BJ (cell line): Measurements from ENCODE around the gene PRLR. TPM values are rescaled to one million over a fixed set of nuclear protein-coding genes. Genes with fewer than 3 reads are reported as not detected.
"Not testable (repeated sequence)": the region's sequence is repeated elsewhere in the genome, so short reads cannot be mapped to it uniquely, and the experiment has no call there.

ENCODE experiments used
- CTCF ChIA-PET: fragments of 350-600 bp; formaldehyde crosslinking; extraction: SDS; loops from one replicate; lab custom pipeline; 2021; ENCODE audit warnings: antibody characterized with exemption, inconsistent platforms; lab: Yijun Ruan, JAX
- POLR2A ChIA-PET: fragments of 300-600 bp; sonication (Branson Sonifier 250); formaldehyde crosslinking; extraction: SDS; loops from one replicate; lab custom pipeline; 2021; ENCODE audit warnings: antibody characterized with exemption; lab: Charles Lee
- DNase-seq: peaks from one replicate; pipeline ENCODE4 v3.0.0-alpha.2; 2011; ENCODE audit warnings: low read depth
- H3K27me3 ChIP-seq: 2 replicates; pipeline ENCODE4 v1.6.0; 2011; ENCODE audit warnings: low read length; ENCODE audit not compliant: control insufficient read depth, insufficient read depth
- H3K36me3 ChIP-seq: 2 replicates; pipeline ENCODE4 v1.5.1; 2011; ENCODE audit warnings: low read length; ENCODE audit not compliant: control insufficient read depth, insufficient read depth
- H3K4me3 ChIP-seq: 2 replicates; pipeline ENCODE4 v1.5.1; 2011; ENCODE audit warnings: low read depth, mild to moderate bottlenecking, control low read depth, low read length
- CTCF ChIP-seq: IDR thresholded peaks from 2 replicates; pipeline ENCODE4 v1.5.1; 2011; ENCODE audit warnings: low read depth, mild to moderate bottlenecking, control low read depth, inconsistent platforms, low read length, moderate library complexity; ENCODE audit not compliant: insufficient read depth
- polyA plus RNA-seq: library from polyadenylated mRNA; depleted of rRNA; stranded (reverse); fragments of >200 nt; gene quantifications from 2 replicates; pipeline ENCODE4 v1.2.3, GENCODE V29; 2011

The PRLR gene
- polyA plus RNA-seq, 1 experiment, result 0.34 TPM

- H3K4me3 ChIP-seq, result no peak overlapping the region
- ChIA-PET CTCF (interaction anchor here (1.2 to 1.8 kb wide), 6 partner anchors 28 to 738 kb away, joined by 3 to 9 read pairs (median 4); no protein-coding TSS in a partner anchor), POLR2A (no interaction called here)
- DNase-seq, result no peak
- TF ChIP-seq CTCF, result no peak
- no peaks in the 10 kb centered on the region for H3K36me3 ChIP-seq
- H3K27me3 ChIP-seq, result peaks cover 5% of the 10 kb centered on the region
Observed at GRCh38 chr5:35188031-35188457, 42.2 kb downstream of the PRLR start.

GRCh38 chr5:35187621-35188020 lies 42.7 kb downstream of the PRLR start:
- DNase-seq, H3K36me3 ChIP-seq, POLR2A ChIA-PET, H3K27me3 ChIP-seq, H3K4me3 ChIP-seq: not testable (repeated sequence)
- CTCF ChIA-PET, result interaction anchor here (1.2 to 1.8 kb wide), 6 partner anchors 28 to 738 kb away, joined by 3 to 9 read pairs (median 4); no protein-coding TSS in a partner anchor

- Histone ChIP-seq H3K27me3 (peaks cover 3% of the 10 kb centered on the region), H3K4me3 (no peak overlapping the region), H3K36me3 (no peaks in the 10 kb centered on the region)
- DNase-seq, result no peak
- no peak for TF ChIP-seq CTCF
- CTCF ChIA-PET, result interaction anchor here (1.5 kb wide), 1 partner anchor 96 kb away, joined by 5 read pairs; no protein-coding TSS in a partner anchor
- POLR2A ChIA-PET, result no interaction called here
Observed at GRCh38 chr5:35186749-35187148, 43.5 kb downstream of the PRLR start.

- TF ChIP-seq CTCF, result no peak
- CTCF ChIA-PET, result interaction anchor here (1.4 to 1.7 kb wide), 2 partner anchors 95 to 741 kb away, joined by 4 to 8 read pairs; no protein-coding TSS in a partner anchor
- Histone ChIP-seq H3K4me3 (no peak overlapping the region), H3K36me3 (no peaks in the 10 kb centered on the region), H3K27me3 (peaks cover 3% of the 10 kb centered on the region)
- POLR2A ChIA-PET, result no interaction called here
- no peak for DNase-seq
Observed at GRCh38 chr5:35185518-35185917, 44.8 kb downstream of the PRLR start.

GRCh38 chr5:35183556-35183955 lies 46.7 kb downstream of the PRLR start:
- no peak for TF ChIP-seq CTCF
- H3K27me3 ChIP-seq, result peaks cover 1% of the 10 kb centered on the region
- CTCF ChIA-PET, result interaction anchor here (0.7 to 2.6 kb wide), 13 partner anchors 10 to 95 kb away, joined by 3 to 21 read pairs (median 5); no protein-coding TSS in a partner anchor
- no peak for DNase-seq
- POLR2A ChIA-PET, result no interaction called here
- H3K36me3 ChIP-seq, result no peaks in the 10 kb centered on the region
- no peak overlapping the region for H3K4me3 ChIP-seq
